Measurements from ENCODE around the gene ZNF729.
"Not testable (repeated sequence)": the region's sequence is repeated elsewhere in the genome, so short reads cannot be mapped to it uniquely, and the experiment has no call there.

The ZNF729 gene

GRCh38 chr19:22286151-22286810, at the start of gene ZNF729:
Gene ZNF729, plus strand, starts transcription at chr19:22286441. Its CDS starts 85 bp downstream, at chr19:22286526.
- no peak within 1 kb of the TSS for H3K4me3 ChIP-seq
- DNase-seq (ENCODE audit: low spot score): no peak
- no peak for TF ChIP-seq CTCF (IDR thresholded peaks at IDR 0.05)
- H3K27ac ChIP-seq: no peak within 1 kb of the TSS

- TF ChIP-seq CTCF (IDR thresholded peaks at IDR 0.05): no peak
- Histone ChIP-seq H3K4me3 (no peak overlapping the region), H3K27ac (no peak overlapping the region)
- DNase-seq (ENCODE audit: low spot score): no peak
These were observed 29.4 kb upstream of the ZNF729 start for GRCh38 chr19:22256856-22257255.

- Histone ChIP-seq H3K27ac (no peak overlapping the region), H3K4me3 (no peak overlapping the region)
- no peak for DNase-seq (ENCODE audit: low spot score)
- no peak for TF ChIP-seq CTCF (IDR thresholded peaks at IDR 0.05)
These were observed 28.9 kb upstream of the ZNF729 start for GRCh38 chr19:22257381-22257780.

GRCh38 chr19:22257916-22258315, 28.3 kb upstream of the ZNF729 start:
- Histone ChIP-seq H3K27ac (no peak overlapping the region), H3K4me3 (no peak overlapping the region)
- DNase-seq (ENCODE audit: low spot score): no peak
- no peak for TF ChIP-seq CTCF (IDR thresholded peaks at IDR 0.05)

- H3K4me3 ChIP-seq: no peak overlapping the region
- no peak for DNase-seq (ENCODE audit: low spot score)
- no peak overlapping the region for H3K27ac ChIP-seq
- no peak for TF ChIP-seq CTCF (IDR thresholded peaks at IDR 0.05)
These were observed 25.7 kb upstream of the ZNF729 start for GRCh38 chr19:22260499-22260898.

GRCh38 chr19:22261596-22261995, 24.6 kb upstream of the ZNF729 start:
- Histone ChIP-seq H3K4me3 (no peak overlapping the region), H3K27ac (no peak overlapping the region)
- TF ChIP-seq CTCF (IDR thresholded peaks at IDR 0.05): no peak
- DNase-seq (ENCODE audit: low spot score): no peak

- DNase-seq (ENCODE audit: low spot score): no peak
- no peak for TF ChIP-seq CTCF (IDR thresholded peaks at IDR 0.05)
- H3K4me3 ChIP-seq: no peak overlapping the region
- no peak overlapping the region for H3K27ac ChIP-seq
These were observed 23.1 kb upstream of the ZNF729 start for GRCh38 chr19:22263121-22263520.

GRCh38 chr19:22321554-22321953, 35.3 kb downstream of the ZNF729 start:
- H3K4me3 ChIP-seq; DNase-seq (ENCODE audit: low spot score); H3K27ac ChIP-seq: not testable (repeated sequence)
